ENCODE results near the gene MASP1.

Gene MASP1

DNA sequence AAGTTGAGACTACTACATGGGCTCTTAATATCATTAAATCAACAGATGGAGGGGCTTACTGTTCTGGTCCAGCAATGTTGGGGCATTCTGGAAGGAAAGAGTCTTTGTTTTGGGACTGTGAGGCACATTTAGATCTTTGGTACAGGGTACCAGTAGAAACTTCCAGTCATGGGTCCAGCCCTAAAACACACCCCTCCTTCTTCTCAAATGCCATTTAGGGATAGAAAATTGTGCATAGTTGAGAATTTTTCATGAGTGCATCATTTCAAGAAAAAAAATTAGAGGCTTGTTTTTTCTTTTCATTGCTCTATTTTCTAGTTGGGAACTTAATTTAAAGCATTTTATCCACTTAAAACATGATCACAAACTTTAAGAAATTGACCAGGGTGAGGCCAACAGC lies 98.4 kb downstream of the MASP1 start:
- no peak for DNase-seq (ENCODE audit: low read depth in 1 of 2, low spot score in 1 of 2)

- DNase-seq (ENCODE audit: low read depth in 1 of 2, low spot score in 1 of 2) = no peak
Measured at GRCh38 chr3:187191271-187191670, 100.3 kb downstream of the MASP1 start.

GRCh38 chr3:187188931-187189330 lies 102.6 kb downstream of the MASP1 start:
- no peak for DNase-seq (ENCODE audit: low read depth in 1 of 2, low spot score in 1 of 2)

- DNase-seq (ENCODE audit: low read depth in 1 of 2, low spot score in 1 of 2) = no peak
Measured at GRCh38 chr3:187186801-187187421, 104.6 kb downstream of the MASP1 start.

GRCh38 chr3:187186375-187186774 lies 105.2 kb downstream of the MASP1 start:
- no peak for DNase-seq (ENCODE audit: low read depth in 1 of 2, low spot score in 1 of 2)

- no peak for DNase-seq (ENCODE audit: low read depth in 1 of 2, low spot score in 1 of 2)
Measured at GRCh38 chr3:187185759-187186158, 105.8 kb downstream of the MASP1 start.

Measured in activated T-helper 1 cell treated with anti-CD3 and anti-CD28 coated beads, Interleukin-2, amount 50 U/mL, for 16 hours (primary cell).